ENCODE data around the gene ARHGAP10.

ARHGAP10 gene

DNA sequence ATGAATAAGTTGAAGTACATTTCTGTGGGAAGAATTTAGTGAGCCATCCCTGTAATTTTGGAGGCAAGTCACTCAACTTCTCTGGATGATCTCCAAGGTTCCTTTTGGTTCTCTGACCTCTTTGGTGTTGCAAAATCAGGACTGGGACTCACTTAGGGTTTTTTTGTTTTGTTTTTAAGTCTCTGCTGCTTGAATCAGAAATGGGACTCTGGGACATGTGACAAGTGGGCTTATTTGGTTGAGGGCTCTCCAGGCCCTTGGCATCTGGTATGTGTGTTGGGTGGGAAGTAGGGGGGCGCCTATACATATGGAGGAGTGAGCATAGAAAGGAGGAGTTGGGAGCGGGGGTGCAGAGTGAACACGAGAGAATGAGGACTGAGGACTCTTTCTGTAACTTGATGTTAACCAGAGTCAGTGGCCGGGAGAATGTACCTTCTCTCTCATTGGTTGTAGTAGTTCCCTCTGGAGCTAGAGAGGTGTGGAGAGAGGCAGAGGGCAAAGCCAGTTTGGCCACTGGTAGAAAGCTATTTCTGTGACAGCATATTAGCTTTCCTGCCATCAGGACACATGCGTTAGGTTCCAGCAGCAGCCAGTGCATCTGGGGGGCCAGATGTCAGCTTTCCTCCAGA is 1.9 kb downstream of the ARHGAP10 start:
- no peak for DNase-seq

DNA sequence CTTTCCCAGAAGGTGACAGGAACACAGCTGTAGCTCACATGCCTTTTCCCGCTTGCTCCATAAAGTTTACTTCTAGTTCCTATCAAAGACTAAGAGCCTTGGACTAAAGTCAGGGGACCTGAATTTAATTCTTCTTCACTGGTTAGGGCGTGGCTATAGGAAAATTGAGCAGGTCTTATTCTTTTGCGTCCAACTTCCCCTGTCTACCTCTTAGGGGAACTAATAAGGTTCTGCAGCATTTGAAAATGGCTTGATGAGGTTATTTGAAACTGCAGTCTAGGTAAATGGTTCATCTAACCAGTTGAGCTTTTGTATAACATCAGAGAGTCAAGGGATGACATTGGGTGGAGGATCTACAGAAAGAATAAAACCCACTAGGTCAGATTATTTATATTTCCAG is 2.6 kb downstream of the ARHGAP10 start:
- DNase-seq: no peak

DNA sequence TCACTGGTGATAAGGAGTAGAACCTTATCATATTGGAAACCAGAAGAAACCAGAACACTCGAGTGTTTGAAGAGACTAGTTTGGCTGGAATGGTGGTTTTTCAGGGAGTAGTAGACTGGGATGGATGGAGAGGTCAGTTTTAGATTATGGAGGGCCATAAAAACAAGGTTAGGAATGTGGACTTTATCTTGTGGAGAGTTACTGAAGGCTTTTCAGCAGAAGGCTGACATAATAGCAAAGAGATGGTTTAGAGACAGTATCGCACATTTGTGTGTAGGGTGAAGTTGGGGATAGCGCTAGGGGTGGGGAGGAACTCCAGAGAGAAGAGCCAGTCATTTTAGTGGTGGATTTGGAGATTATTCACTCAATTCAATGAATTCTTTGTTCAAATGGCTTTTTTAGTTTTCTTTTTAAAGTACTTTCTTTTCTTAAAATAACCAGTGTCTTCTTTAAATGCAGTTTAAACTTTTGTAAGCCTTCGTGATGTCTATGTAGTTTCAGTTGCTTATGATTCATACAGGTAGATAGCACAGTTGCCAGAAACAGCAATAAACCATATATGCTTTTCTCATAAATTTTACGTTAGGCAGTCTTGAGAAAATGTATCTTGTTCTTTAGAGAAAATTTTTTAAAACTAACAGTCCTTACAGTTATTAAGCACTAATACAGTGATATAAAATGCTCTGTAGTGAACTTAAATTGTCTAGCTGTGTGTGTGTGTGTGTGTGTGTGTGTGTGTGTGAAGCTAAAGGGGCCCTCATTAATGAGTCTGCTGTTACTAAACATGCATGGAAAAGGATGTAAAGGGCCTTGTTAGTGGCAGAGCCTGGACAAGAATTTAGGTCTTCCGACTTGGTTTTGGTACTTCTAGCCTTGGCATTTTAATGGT is 3.8 kb downstream of the ARHGAP10 start:
- peak; percentile 49 for DNase-seq

DNA sequence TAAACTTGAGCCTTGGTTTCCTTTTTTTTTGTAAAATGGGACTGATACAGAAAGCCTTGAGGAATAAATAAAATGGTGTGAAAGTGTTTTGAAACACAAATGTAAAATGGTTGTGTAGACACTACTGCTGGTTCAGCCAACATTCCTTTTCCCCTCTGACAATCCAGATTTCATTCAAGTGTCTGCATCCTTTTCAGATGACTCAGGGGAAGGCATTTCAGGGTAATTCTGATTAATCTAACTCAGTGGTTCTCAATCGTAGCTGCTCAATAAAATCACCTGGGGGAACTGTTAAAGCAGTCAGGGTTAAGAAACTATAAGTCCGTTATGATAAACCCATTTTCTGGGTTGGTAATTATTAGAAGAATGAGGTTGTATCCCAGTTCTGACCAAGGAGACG is 4.6 kb downstream of the ARHGAP10 start:
- peak; percentile 72 for DNase-seq

DNA sequence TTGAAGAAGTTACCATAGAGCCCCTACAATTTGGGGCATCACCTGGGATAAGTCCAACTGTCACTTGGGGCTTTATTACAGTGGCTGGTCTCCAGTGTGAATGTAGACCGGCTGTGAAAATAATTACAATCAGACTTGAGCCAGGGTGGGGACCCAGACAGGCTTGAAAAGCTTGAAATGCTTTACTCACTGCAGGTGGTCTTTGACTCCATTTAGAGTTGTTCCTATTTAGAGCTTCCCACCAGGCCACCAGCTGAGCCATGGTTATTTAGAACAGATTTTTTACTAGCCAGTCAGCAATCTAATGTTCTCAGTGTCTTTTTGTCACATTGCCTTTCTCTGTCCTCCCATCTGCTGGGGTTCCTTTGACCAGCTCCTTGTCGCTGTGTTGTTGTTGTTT is 5.7 kb downstream of the ARHGAP10 start:
- no peak for DNase-seq

DNA sequence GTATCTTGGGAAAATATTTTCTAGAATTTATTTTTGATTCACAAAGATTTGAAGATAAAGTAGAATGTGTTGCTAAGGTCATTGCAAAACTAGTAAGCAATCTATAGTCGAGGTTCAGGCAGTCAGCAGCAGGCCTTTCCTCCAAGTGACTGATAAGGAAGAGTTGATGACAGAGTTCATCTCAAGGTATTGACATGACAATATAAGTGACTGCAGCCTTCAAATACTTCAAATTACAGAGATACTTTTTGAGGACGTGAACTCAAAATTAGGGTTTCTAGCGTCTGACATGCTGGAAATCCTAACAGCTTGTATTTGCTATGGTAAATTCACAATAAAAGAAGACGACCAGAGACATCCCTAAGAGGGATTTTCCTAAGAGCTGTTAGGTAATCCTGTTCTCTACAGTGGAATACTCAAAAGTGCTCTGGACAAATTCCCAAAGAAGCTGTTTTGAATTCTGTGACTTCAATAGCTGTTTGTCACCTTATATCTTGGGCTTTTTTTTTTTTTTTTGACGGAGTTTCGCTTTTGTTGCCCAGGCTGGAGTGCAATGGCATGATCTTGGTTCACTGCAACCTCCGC is 7.4 kb downstream of the ARHGAP10 start:
- DNase-seq: peak; percentile 37

- DNase-seq: peak; percentile 50
Measured at GRCh38 chr4:147740176-147740575, 8.3 kb downstream of the ARHGAP10 start.

GRCh38 chr4:147741190-147741788 is 9.4 kb downstream of the ARHGAP10 start:
- DNase-seq: peak; percentile 56

- no peak for DNase-seq
Measured at GRCh38 chr4:147747787-147748454, 16.0 kb downstream of the ARHGAP10 start.

GRCh38 chr4:147749811-147750321 is 18.0 kb downstream of the ARHGAP10 start:
- no peak for DNase-seq

DNA sequence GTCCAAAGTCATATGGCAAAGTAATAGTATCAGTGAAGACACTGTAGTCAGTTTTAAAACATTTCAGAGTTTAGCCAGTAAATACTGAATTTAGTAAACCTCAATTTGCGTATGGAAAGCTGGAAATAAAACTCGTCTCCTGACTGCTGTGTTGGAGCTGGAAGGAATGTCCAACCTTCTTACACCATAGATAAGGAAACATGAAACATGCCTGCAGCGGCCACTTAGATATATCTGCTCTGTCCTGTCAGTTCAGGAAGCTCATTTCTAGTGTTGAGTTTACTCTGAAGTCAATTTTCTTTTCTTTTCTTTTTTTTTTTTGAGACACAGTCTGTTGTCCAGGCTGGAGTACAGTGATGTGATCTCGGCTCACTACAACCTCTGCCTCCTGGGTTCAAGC is 21.2 kb downstream of the ARHGAP10 start:
- DNase-seq: no peak

- no peak for DNase-seq
Measured at GRCh38 chr4:147754037-147754445, 22.2 kb downstream of the ARHGAP10 start.

DNA sequence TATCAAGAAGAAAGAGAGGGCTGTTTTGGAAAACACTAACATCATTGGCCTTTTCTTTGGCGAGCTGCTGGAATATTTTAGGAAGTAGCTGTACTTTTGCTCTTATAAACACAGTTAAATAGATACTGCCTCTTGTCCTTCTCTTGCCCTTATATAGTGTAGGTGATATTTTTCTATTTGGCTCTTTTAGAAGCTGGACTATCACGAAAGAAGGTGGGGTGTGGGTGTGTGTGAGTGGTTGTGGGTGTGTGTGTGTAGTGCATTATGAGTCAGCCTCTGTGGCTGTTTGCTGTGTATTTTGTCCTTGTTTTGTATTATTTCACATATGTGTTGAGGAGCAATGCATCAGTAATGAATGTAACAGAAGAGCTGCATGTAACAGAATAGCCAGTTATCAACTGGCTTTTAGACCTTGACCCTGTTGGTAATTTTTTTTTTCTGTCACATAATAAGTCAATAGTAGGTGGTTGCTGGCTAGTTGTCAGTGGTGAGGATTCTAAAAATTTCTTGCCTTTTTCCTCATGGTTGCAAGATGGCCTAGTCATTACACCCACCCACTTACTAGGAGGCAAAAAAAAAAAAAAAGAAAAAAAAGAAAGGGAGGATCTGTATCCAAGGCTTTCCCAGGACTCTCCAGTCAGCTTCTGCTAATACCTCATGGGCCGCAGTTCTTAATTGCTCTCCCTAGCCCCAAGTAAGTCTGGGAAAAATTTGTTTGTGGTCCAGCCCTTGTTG is 23.8 kb downstream of the ARHGAP10 start:
- DNase-seq: no peak

DNA sequence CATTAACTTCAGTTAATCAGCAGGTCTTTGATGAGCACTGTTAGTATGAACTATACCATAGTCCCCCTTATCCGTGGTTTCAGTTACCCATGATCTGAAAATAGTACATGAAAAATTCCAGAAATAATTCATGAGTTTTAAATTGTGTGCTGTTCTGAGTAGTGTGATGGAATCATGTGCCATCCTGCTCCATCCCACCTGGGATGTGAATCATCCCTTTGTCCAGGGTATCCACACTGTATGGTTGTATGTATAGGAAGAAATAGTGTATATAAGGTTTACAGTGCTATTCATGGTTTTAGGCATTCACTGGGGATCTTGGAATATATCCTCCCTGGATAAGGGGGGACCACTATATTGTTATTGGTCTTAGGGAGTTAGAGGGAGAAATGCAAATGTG is 24.5 kb downstream of the ARHGAP10 start:
- DNase-seq: no peak

GRCh38 chr4:147760176-147760575 is 28.3 kb downstream of the ARHGAP10 start:
- no peak for DNase-seq

DNA sequence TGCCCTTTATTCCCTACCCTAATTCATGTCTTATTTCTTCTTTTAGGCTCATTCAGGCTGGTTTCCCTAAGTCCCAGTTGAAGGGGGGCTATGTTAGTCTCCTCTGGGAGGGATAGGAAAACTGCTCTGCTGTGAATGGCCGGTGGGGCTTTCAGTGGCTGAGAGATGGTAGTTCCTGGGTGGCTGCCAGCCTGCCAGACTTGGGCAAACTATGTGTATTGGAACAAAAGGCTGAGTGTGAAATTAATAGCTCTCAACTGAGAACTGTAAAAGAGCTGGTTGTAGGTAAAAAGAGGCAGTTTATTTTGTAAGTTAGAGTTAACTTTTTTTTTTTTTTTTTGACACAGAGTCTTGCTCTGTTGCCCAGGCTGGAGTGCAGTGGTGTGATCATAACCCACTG is 28.8 kb downstream of the ARHGAP10 start:
- no peak for DNase-seq

DNA sequence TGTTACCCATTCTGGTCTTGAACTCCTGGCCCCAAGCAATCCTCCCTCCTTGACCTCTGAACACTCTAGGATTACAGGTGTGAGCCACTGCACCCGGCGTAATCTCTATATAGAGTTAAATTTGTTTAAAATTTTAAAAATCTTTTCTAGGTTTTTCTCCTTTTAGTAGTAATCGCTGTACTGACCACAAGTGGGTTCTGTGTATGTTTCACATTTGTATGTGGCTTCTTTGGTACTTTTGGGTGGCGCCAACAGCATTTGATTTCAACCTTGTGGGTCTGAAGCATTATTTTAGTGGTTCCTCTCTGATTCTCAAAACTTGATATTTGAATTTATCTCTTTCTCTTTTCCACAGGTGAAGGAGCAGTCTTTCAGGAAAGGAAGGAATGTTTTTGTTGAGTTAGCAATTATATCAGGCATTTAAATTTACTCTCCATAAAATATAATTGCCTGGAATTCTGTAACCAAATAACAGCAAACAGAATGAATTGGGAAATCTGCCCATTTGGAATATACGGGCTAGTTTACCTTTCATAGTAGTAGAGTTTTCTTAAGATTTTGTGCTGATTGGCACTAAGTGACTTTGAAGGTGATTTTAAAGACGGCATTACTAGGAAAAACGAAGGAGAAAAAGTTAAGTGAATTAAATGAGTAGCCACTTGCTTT is 29.5 kb downstream of the ARHGAP10 start:
- no peak for DNase-seq

DNA sequence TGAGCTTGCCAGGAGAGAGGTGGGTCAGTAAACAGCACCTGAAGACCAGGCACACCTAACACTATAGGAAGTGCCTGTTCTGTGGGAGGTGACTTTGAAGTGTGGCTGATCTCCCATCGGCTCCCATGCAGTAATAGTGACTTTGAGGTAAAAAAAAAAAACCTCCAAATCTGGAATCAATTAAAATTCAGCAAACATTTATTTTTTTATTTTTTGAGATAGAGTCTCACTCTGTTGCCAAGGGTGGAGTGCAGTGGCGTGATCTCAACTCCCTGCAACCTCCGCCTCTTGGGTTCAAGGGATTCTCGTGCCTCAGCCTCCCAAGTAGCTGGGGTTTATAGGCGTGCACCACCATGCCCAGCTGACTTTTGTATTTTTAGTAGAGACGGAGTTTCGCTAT is 32.4 kb downstream of the ARHGAP10 start:
- no peak for DNase-seq

DNA sequence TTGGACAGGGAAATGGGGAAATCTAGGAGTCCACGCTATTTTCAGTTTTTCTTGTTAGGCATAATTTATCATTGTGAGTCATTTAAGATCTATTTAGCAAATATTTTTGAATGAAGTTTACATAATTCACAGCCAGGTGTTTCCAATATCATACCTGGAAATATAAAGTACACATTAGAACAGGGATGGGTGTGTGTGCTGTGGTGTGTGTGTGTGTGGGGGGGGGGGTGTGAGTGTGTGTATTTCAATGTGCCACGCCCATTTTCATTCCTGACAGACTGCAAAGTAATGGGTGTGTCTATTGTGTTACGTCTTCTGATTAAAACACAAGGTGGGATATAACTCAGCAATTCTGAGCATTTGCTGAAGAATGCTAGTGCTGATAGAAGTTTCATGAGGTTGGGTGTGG is 33.2 kb downstream of the ARHGAP10 start:
- peak; percentile 80 for DNase-seq

- peak; percentile 94 for DNase-seq
Measured at GRCh38 chr4:147768113-147768512, 36.2 kb downstream of the ARHGAP10 start.

GRCh38 chr4:147769386-147769785 is 37.5 kb downstream of the ARHGAP10 start:
- peak; percentile 16 for DNase-seq

Data from NCI-H226 (cell line).